ENCODE data around the gene PRKAR2B. TPM values are rescaled to one million over a fixed set of nuclear protein-coding genes. Genes with fewer than 3 reads are reported as not detected.

Gene PRKAR2B
- total RNA-seq, 4 donors from 2014 or later, result 5.0 to 6.9 (median 6.3) TPM

GRCh38 chr7:107056728-107057473, 12.4 kb downstream of the PRKAR2B start:
- 75 to 80% methylated on average over 8 of the region's 8 CpGs for WGBS, 2 donors
- TF ChIP-seq, protein P1, sequence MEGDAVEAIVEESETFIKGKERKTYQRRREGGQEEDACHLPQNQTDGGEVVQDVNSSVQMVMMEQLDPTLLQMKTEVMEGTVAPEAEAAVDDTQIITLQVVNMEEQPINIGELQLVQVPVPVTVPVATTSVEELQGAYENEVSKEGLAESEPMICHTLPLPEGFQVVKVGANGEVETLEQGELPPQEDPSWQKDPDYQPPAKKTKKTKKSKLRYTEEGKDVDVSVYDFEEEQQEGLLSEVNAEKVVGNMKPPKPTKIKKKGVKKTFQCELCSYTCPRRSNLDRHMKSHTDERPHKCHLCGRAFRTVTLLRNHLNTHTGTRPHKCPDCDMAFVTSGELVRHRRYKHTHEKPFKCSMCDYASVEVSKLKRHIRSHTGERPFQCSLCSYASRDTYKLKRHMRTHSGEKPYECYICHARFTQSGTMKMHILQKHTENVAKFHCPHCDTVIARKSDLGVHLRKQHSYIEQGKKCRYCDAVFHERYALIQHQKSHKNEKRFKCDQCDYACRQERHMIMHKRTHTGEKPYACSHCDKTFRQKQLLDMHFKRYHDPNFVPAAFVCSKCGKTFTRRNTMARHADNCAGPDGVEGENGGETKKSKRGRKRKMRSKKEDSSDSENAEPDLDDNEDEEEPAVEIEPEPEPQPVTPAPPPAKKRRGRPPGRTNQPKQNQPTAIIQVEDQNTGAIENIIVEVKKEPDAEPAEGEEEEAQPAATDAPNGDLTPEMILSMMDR (IDR thresholded peaks at IDR 0.05), result no peak
- TF ChIP-seq POLR2A (IDR thresholded peaks at IDR 0.05), result no peak
- intact Hi-C loops (cut with DNase I; ENCODE audit: low total_unique reads), result no loop called here
- no peak overlapping the region for H3K4me3 ChIP-seq (ENCODE audit: low read depth, poor library complexity, severe bottlenecking)
- DNase-seq (ENCODE audit: low spot score in 2 of 2), result no peak

GRCh38 chr7:107057474-107057833, 12.9 kb downstream of the PRKAR2B start:
- 85 to 89% methylated on average over 3 of the region's 3 CpGs for WGBS, 2 donors
- no peak overlapping the region for H3K4me3 ChIP-seq (ENCODE audit: low read depth, poor library complexity, severe bottlenecking)
- intact Hi-C loops (cut with DNase I; ENCODE audit: low total_unique reads), result no loop called here
- no peak for DNase-seq (ENCODE audit: low spot score in 2 of 2)
- TF ChIP-seq POLR2A (IDR thresholded peaks at IDR 0.05), result no peak
- TF ChIP-seq, protein P1 (IDR thresholded peaks at IDR 0.05), result no peak

DNA sequence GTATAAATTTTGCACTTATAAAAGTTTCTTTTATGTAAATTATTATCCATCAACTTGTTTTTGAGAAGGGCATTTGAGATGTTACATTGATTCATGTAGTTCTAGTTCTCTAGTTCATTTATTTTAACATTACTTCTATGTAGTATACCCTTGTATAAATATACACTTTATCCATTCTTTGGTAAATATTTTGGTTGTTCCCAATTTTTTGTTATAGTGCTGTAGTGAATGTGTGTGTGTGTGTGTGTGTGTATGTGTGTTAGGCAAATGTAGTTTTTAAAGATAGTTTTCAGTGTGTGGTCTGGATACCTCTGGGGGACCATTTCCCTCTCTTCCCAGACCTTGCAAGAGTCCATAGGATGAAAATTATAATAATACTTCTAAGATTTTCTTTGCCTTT, 15.0 kb downstream of the PRKAR2B start:
- TF ChIP-seq POLR2A (IDR thresholded peaks at IDR 0.05), result no peak
- TF ChIP-seq, protein P1 (IDR thresholded peaks at IDR 0.05), result no peak
- intact Hi-C loops (cut with DNase I; ENCODE audit: low total_unique reads), result no loop called here
- DNase-seq (ENCODE audit: low spot score in 2 of 2), result no peak
- H3K4me3 ChIP-seq (ENCODE audit: low read depth, poor library complexity, severe bottlenecking), result no peak overlapping the region

DNA sequence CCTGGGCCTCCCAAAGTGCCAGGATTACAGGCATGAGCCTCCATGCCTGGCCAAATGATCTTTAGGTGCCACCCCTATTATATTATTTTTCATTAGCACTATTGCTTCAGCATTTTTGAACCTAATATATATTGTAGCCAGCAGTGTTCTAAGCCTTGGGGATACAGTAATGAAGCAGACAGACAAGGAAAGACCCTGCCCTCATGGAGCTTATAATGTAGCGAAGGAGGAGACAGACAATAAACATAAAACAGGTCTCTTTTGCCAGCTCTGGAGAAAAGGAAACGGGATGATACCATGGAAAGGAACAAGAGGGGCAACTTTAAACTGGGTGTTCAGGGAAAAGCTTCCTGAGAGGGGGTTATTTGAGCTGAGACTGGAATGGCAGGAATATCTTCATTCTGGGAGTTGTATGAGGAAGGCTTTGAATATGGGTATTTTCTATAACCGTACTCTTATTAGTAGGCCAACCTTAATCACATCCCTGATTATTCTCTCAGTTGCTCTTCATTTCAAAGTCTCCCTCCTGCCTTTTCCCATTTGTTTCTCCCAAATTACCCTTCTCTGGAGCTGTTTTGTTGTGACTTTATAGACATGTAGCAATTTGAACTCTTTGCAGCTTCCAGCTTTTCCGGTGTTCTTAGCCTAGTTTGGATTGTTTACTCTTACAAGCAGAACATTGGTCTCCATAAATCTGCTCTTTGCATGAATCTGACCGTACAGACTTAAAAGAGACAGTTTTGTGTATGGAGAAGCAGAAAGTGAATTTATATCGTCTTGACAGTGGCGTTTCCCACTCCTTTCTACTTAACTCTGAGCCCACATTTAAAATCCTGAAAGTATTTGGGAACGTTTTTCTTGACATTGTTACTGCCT, 19.0 kb downstream of the PRKAR2B start:
- no peak for DNase-seq (ENCODE audit: low spot score in 2 of 2)
- TF ChIP-seq, protein P1 (IDR thresholded peaks at IDR 0.05), result no peak
- TF ChIP-seq POLR2A (IDR thresholded peaks at IDR 0.05), result no peak
- H3K4me3 ChIP-seq (ENCODE audit: low read depth, poor library complexity, severe bottlenecking), result no peak overlapping the region
- intact Hi-C loops (cut with DNase I; ENCODE audit: low total_unique reads), result no loop called here
- 70 to 75% methylated on average over 8 of the region's 8 CpGs for WGBS, 2 donors

DNA sequence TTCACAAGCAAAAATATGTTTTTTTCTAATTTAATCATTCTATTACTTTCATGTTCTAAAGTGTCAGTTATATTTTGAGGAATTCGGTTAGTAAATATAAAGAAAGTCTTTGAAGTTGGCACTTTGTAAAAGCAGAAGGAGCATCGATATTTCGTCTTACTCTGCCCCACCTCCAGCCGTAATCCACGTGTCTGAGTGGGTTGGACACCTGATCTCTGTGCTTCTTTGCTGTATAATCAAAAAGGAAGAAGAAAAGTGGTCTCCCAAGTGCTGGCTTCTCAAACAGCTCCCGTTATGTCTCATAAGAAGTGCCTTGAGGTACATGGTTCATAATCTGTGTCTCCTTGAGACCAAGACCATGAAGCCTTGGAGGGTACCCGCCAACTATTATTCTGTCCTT, 19.8 kb downstream of the PRKAR2B start:
- no peak for TF ChIP-seq POLR2A (IDR thresholded peaks at IDR 0.05)
- TF ChIP-seq, protein P1 (IDR thresholded peaks at IDR 0.05), result no peak
- intact Hi-C loops (cut with DNase I; ENCODE audit: low total_unique reads), result no loop called here
- DNase-seq (ENCODE audit: low spot score in 2 of 2), result no peak
- WGBS, 2 donors, result 75 to 83% methylated on average over 7 of the region's 7 CpGs
- no peak overlapping the region for H3K4me3 ChIP-seq (ENCODE audit: low read depth, poor library complexity, severe bottlenecking)

All from lower leg skin (tissue), 4 donors.